WTC11 (cell line): Measurements from ENCODE around the gene STK38L.

Experiments
- CREB1 ChIP-seq: sonication (generic); formaldehyde crosslinking; IDR thresholded peaks from 2 replicates; pipeline ENCODE4 v1.8.0; 2023; ENCODE audit warnings: mild to moderate bottlenecking, missing genetic modification reagents
- EMX1 ChIP-seq: fragments of 250-450 bp; sonication (Bioruptor Pico); IDR thresholded peaks from 2 replicates; pipeline ENCODE4 v1.8.0; 2021; ENCODE audit warnings: mild to moderate bottlenecking
- ESRRA ChIP-seq: sonication (generic); formaldehyde crosslinking; IDR thresholded peaks from 2 replicates; pipeline ENCODE4 v1.8.1; 2022; ENCODE audit warnings: mild to moderate bottlenecking, missing genetic modification reagents, borderline replicate concordance
- IRF2 ChIP-seq: sonication (generic); formaldehyde crosslinking; IDR thresholded peaks from 2 replicates; pipeline ENCODE4 v1.8.0; 2022; ENCODE audit warnings: low read depth, missing genetic modification reagents, borderline replicate concordance
- MXD4 ChIP-seq: fragments of 250-450 bp; sonication (Bioruptor Pico); IDR thresholded peaks from 2 replicates; pipeline ENCODE4 v1.8.0; 2021; ENCODE audit warnings: mild to moderate bottlenecking, moderate library complexity, borderline replicate concordance
- MYBL2 ChIP-seq: sonication (generic); formaldehyde crosslinking; IDR thresholded peaks from 2 replicates; pipeline ENCODE4 v1.8.1; 2023; ENCODE audit warnings: mild to moderate bottlenecking, moderate library complexity, missing genetic modification reagents
- SMAD3 ChIP-seq: sonication (generic); formaldehyde crosslinking; IDR thresholded peaks from 2 replicates; pipeline ENCODE4 v1.8.0; 2022; ENCODE audit warnings: missing genetic modification reagents, mild to moderate bottlenecking, borderline replicate concordance
- SP1 ChIP-seq: sonication (generic); formaldehyde crosslinking; conservative IDR thresholded peaks from 2 replicates; pipeline ENCODE4 v1.8.1; 2022; ENCODE audit warnings: missing genetic modification reagents
- TEAD4 ChIP-seq: sonication (generic); formaldehyde crosslinking; IDR thresholded peaks from 2 replicates; pipeline ENCODE4 v1.8.0; 2022; ENCODE audit warnings: mild to moderate bottlenecking, missing genetic modification reagents
- TF ChIP-seq, protein P1 (sequence below): sonication (generic); formaldehyde crosslinking; IDR thresholded peaks from 2 replicates; pipeline ENCODE4 v1.8.0; 2022; ENCODE audit warnings: mild to moderate bottlenecking, missing genetic modification reagents
- TF ChIP-seq, protein P2 (sequence below): fragments of 200-600 bp; IDR thresholded peaks from 2 replicates; pipeline ENCODE4 v1.8.0; 2022; ENCODE audit warnings: antibody characterized with exemption
- TF ChIP-seq, protein P3 (sequence below): sonication (generic); formaldehyde crosslinking; IDR thresholded peaks from 2 replicates; pipeline ENCODE4 v1.8.1; 2022; ENCODE audit warnings: low read depth, missing genetic modification reagents, borderline replicate concordance
- TF ChIP-seq, protein P4 (sequence below): sonication (generic); formaldehyde crosslinking; conservative IDR thresholded peaks from 2 replicates; pipeline ENCODE4 v1.8.1; 2022; ENCODE audit warnings: mild to moderate bottlenecking, missing genetic modification reagents
- TF ChIP-seq, protein P5 (sequence below): sonication (generic); formaldehyde crosslinking; IDR thresholded peaks from 2 replicates; pipeline ENCODE4 v1.8.1; 2022; ENCODE audit warnings: low read depth, mild to moderate bottlenecking, moderate library complexity, missing genetic modification reagents, borderline replicate concordance

DNA sequence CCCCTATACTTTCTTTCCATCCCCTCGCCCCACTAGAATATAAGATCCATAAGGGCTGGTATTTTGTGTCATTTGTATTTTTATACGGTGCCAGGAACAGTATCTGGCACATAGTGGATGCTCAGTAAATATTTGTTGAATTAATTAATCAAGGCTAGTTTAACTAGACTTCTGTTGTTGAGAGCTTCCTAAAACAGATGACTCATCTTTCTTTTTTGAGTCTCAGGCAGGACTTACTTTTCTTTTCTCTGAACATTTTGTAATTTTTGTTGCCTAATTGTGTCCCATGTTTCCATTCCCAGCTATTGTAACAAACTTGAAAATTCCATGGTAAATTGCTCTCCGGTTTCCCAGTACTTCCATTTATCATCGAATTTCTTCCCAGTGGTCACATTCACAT, 16.7 kb downstream of the STK38L start:
- TF ChIP-seq SP1 (CRISPR knock-in tag): no peak
- TF ChIP-seq, protein P1, sequence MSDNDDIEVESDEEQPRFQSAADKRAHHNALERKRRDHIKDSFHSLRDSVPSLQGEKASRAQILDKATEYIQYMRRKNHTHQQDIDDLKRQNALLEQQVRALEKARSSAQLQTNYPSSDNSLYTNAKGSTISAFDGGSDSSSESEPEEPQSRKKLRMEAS (CRISPR knock-in tag): no peak
- TF ChIP-seq, protein P2, sequence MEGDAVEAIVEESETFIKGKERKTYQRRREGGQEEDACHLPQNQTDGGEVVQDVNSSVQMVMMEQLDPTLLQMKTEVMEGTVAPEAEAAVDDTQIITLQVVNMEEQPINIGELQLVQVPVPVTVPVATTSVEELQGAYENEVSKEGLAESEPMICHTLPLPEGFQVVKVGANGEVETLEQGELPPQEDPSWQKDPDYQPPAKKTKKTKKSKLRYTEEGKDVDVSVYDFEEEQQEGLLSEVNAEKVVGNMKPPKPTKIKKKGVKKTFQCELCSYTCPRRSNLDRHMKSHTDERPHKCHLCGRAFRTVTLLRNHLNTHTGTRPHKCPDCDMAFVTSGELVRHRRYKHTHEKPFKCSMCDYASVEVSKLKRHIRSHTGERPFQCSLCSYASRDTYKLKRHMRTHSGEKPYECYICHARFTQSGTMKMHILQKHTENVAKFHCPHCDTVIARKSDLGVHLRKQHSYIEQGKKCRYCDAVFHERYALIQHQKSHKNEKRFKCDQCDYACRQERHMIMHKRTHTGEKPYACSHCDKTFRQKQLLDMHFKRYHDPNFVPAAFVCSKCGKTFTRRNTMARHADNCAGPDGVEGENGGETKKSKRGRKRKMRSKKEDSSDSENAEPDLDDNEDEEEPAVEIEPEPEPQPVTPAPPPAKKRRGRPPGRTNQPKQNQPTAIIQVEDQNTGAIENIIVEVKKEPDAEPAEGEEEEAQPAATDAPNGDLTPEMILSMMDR: no peak
- TF ChIP-seq MXD4: no peak
- TF ChIP-seq SMAD3 (CRISPR knock-in tag): no peak
- TF ChIP-seq, protein P3, sequence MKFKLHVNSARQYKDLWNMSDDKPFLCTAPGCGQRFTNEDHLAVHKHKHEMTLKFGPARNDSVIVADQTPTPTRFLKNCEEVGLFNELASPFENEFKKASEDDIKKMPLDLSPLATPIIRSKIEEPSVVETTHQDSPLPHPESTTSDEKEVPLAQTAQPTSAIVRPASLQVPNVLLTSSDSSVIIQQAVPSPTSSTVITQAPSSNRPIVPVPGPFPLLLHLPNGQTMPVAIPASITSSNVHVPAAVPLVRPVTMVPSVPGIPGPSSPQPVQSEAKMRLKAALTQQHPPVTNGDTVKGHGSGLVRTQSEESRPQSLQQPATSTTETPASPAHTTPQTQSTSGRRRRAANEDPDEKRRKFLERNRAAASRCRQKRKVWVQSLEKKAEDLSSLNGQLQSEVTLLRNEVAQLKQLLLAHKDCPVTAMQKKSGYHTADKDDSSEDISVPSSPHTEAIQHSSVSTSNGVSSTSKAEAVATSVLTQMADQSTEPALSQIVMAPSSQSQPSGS (CRISPR knock-in tag): no peak
- TF ChIP-seq MYBL2 (CRISPR knock-in tag): no peak
- TF ChIP-seq, protein P4, sequence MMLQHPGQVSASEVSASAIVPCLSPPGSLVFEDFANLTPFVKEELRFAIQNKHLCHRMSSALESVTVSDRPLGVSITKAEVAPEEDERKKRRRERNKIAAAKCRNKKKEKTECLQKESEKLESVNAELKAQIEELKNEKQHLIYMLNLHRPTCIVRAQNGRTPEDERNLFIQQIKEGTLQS (CRISPR knock-in tag): no peak
- TF ChIP-seq IRF2 (CRISPR knock-in tag): no peak
- TF ChIP-seq, protein P5, sequence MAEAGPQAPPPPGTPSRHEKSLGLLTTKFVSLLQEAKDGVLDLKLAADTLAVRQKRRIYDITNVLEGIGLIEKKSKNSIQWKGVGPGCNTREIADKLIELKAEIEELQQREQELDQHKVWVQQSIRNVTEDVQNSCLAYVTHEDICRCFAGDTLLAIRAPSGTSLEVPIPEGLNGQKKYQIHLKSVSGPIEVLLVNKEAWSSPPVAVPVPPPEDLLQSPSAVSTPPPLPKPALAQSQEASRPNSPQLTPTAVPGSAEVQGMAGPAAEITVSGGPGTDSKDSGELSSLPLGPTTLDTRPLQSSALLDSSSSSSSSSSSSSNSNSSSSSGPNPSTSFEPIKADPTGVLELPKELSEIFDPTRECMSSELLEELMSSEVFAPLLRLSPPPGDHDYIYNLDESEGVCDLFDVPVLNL (CRISPR knock-in tag): no peak
- TF ChIP-seq CREB1 (CRISPR knock-in tag): no peak
- TF ChIP-seq ESRRA (CRISPR knock-in tag): no peak
- TF ChIP-seq TEAD4 (CRISPR knock-in tag): no peak
- no peak for TF ChIP-seq EMX1 (CRISPR knock-in tag)
